Neural cell (in vitro differentiated cells): ENCODE measurements around the gene RAD9B. TPM values are rescaled to one million over a fixed set of nuclear protein-coding genes. Genes with fewer than 3 reads are reported as not detected.

Experiments
- H2AFZ ChIP-seq: fragments of 200-600, 300-800 bp; sonication (generic), shearing (Covaris generic); 2 replicates; pipeline ENCODE4 v1.6.0; 2014; ENCODE audit warnings: low read depth, mild to moderate bottlenecking, antibody characterized with exemption, low read length, moderate library complexity
- H3F3A ChIP-seq: fragments of 200-600 bp; shearing (Covaris generic); 2 replicates; pipeline ENCODE4 v1.6.1; 2016; ENCODE audit warnings: mild to moderate bottlenecking, moderate library complexity, mixed read lengths, antibody characterized with exemption, low read length; ENCODE audit not compliant: insufficient read depth, poor library complexity, severe bottlenecking
- H3K27ac ChIP-seq: fragments of 200-600, 300-800 bp; sonication (generic), shearing (Covaris generic); 2 replicates; pipeline ENCODE4 v1.5.1; 2014; ENCODE audit warnings: mild to moderate bottlenecking, low read length, moderate library complexity
- H3K27me3 ChIP-seq: fragments of 300-800, 200-600 bp; sonication (generic), shearing (Covaris generic); 2 replicates; pipeline ENCODE4 v1.6.0; 2014; ENCODE audit warnings: mild to moderate bottlenecking, low read depth, low read length, moderate library complexity; ENCODE audit not compliant: insufficient read depth
- H3K36me3 ChIP-seq: fragments of 300-800, 200-600 bp; sonication (generic), shearing (Covaris generic); 2 replicates; pipeline ENCODE4 v1.5.1; 2014; ENCODE audit warnings: mild to moderate bottlenecking, antibody characterized with exemption, low read length, moderate library complexity; ENCODE audit not compliant: insufficient read depth
- H3K4me2 ChIP-seq: fragments of 300-800, 200-600 bp; sonication (generic), shearing (Covaris generic); 2 replicates; pipeline ENCODE4 v1.6.0; 2014; ENCODE audit warnings: mild to moderate bottlenecking, low read length
- H3K4me3 ChIP-seq: fragments of 300-800, 200-600 bp; sonication (generic), shearing (Covaris generic); 2 replicates; pipeline ENCODE4 v1.5.1; 2014; ENCODE audit warnings: mild to moderate bottlenecking, low read length, moderate library complexity
- H3K79me2 ChIP-seq: fragments of 200-600 bp; shearing (Covaris generic); replicated peaks from 2 replicates; pipeline ENCODE4 v1.6.0; 2014; ENCODE audit warnings: mild to moderate bottlenecking, low read length, moderate library complexity; ENCODE audit not compliant: insufficient read depth
- H3K9ac ChIP-seq: fragments of 300-800, 200-600 bp; sonication (generic), shearing (Covaris generic); 2 replicates; pipeline ENCODE4 v1.6.1; 2016; ENCODE audit warnings: mild to moderate bottlenecking, low read length, mixed read lengths
- H3K9me2 ChIP-seq: fragments of 200-600 bp; shearing (Covaris generic); 2 replicates; pipeline ENCODE4 v1.6.1; 2016; ENCODE audit warnings: mild to moderate bottlenecking, low read length, mixed read lengths; ENCODE audit not compliant: insufficient read depth
- H3K9me3 ChIP-seq: fragments of 200-600, 300-800 bp; sonication (generic), shearing (Covaris generic); 2 replicates; pipeline ENCODE4 v1.6.1; 2016; ENCODE audit warnings: mild to moderate bottlenecking, mixed run types, low read length, moderate library complexity, mixed read lengths
- H4K20me1 ChIP-seq: fragments of 200-600 bp; shearing (Covaris generic); 2 replicates; pipeline ENCODE4 v1.6.1; 2016; ENCODE audit warnings: mild to moderate bottlenecking, mixed run types; ENCODE audit not compliant: insufficient read depth
- EP300 ChIP-seq: fragments of 450-650 bp; conservative IDR thresholded peaks from 2 replicates; pipeline ENCODE4 v1.6.1; 2014; ENCODE audit warnings: antibody characterized with exemption, mild to moderate bottlenecking, moderate library complexity; ENCODE audit not compliant: poor library complexity, severe bottlenecking
- EZH2 ChIP-seq: fragments of 200-600, 300-800 bp; shearing (Covaris generic), sonication (generic); IDR thresholded peaks from 2 replicates; pipeline ENCODE4 v1.6.1; 2014; ENCODE audit warnings: antibody characterized with exemption, low read length, borderline replicate concordance, mild to moderate bottlenecking; ENCODE audit not compliant: insufficient read depth, poor library complexity, severe bottlenecking
- MXI1 ChIP-seq: fragments of 450-650 bp; conservative IDR thresholded peaks from 2 replicates; pipeline ENCODE4 v1.6.1; 2014; ENCODE audit warnings: antibody characterized with exemption, mild to moderate bottlenecking; ENCODE audit not compliant: poor library complexity, severe bottlenecking
- POLR2AphosphoS5 ChIP-seq: IDR thresholded peaks from 2 replicates; pipeline ENCODE4 v1.6.1; 2012
- RAD21 ChIP-seq: fragments of 450-650 bp; conservative IDR thresholded peaks from 2 replicates; pipeline ENCODE4 v1.6.1; 2014; ENCODE audit warnings: antibody characterized with exemption, mild to moderate bottlenecking, moderate library complexity
- SMC3 ChIP-seq: fragments of 450-650 bp; conservative IDR thresholded peaks from 2 replicates; pipeline ENCODE4 v1.6.1; 2014; ENCODE audit warnings: antibody characterized with exemption, mild to moderate bottlenecking, moderate library complexity; ENCODE audit not compliant: poor library complexity
- TAF1 ChIP-seq: IDR thresholded peaks from 2 replicates; pipeline ENCODE4 v1.6.1; 2012; ENCODE audit warnings: low read depth
- polyA plus RNA-seq: library from polyadenylated mRNA; depleted of rRNA; stranded (reverse); fragments of >200 nt; gene quantifications from 2 replicates; pipeline ENCODE4 v1.2.3, GENCODE V29; 2014
- TF ChIP-seq, protein P1 (sequence below): fragments of 450-650 bp; IDR thresholded peaks from 2 replicates; pipeline ENCODE4 v1.5.1; 2014; ENCODE audit warnings: antibody characterized with exemption, mild to moderate bottlenecking, moderate library complexity; ENCODE audit not compliant: poor library complexity, severe bottlenecking
- TF ChIP-seq, protein P2 (sequence below): IDR thresholded peaks from 2 replicates; pipeline ENCODE4 v1.6.1; 2012; ENCODE audit warnings: borderline replicate concordance

The RAD9B gene
- polyA plus RNA-seq, 1 donor from 2014 or later: 0.90 TPM

DNA sequence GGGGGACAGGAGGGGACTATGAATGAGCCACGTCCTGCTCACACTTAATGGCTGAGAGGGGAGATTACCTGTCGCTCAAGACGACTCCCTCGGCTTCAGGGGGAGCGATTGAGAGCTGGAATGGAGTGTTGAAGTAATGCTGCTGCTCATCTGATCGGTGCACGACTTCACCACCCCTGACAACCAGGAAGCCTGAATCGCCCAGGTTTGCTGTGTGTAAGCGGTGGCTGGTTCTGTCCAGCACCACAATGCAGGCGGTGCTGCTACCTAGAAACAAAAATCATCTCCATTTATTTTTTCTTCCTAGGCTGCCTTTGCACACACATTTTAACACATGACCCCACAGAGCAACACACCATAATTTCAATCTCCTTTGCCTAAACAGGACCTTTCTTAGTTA lies 43.7 kb downstream of the RAD9B start:
- TF ChIP-seq, protein P1, sequence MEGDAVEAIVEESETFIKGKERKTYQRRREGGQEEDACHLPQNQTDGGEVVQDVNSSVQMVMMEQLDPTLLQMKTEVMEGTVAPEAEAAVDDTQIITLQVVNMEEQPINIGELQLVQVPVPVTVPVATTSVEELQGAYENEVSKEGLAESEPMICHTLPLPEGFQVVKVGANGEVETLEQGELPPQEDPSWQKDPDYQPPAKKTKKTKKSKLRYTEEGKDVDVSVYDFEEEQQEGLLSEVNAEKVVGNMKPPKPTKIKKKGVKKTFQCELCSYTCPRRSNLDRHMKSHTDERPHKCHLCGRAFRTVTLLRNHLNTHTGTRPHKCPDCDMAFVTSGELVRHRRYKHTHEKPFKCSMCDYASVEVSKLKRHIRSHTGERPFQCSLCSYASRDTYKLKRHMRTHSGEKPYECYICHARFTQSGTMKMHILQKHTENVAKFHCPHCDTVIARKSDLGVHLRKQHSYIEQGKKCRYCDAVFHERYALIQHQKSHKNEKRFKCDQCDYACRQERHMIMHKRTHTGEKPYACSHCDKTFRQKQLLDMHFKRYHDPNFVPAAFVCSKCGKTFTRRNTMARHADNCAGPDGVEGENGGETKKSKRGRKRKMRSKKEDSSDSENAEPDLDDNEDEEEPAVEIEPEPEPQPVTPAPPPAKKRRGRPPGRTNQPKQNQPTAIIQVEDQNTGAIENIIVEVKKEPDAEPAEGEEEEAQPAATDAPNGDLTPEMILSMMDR: no peak
- TF ChIP-seq SMC3 (no peak), MXI1 (no peak), RAD21 (no peak), EP300 (no peak), TAF1 (no peak), POLR2AphosphoS5 (no peak), EZH2 (no peak)
- TF ChIP-seq, protein P2, sequence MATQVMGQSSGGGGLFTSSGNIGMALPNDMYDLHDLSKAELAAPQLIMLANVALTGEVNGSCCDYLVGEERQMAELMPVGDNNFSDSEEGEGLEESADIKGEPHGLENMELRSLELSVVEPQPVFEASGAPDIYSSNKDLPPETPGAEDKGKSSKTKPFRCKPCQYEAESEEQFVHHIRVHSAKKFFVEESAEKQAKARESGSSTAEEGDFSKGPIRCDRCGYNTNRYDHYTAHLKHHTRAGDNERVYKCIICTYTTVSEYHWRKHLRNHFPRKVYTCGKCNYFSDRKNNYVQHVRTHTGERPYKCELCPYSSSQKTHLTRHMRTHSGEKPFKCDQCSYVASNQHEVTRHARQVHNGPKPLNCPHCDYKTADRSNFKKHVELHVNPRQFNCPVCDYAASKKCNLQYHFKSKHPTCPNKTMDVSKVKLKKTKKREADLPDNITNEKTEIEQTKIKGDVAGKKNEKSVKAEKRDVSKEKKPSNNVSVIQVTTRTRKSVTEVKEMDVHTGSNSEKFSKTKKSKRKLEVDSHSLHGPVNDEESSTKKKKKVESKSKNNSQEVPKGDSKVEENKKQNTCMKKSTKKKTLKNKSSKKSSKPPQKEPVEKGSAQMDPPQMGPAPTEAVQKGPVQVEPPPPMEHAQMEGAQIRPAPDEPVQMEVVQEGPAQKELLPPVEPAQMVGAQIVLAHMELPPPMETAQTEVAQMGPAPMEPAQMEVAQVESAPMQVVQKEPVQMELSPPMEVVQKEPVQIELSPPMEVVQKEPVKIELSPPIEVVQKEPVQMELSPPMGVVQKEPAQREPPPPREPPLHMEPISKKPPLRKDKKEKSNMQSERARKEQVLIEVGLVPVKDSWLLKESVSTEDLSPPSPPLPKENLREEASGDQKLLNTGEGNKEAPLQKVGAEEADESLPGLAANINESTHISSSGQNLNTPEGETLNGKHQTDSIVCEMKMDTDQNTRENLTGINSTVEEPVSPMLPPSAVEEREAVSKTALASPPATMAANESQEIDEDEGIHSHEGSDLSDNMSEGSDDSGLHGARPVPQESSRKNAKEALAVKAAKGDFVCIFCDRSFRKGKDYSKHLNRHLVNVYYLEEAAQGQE: no peak
- Histone ChIP-seq H3F3A (no peaks in the 10 kb centered on the region), H3K4me3 (no peak overlapping the region), H3K27me3 (no peaks in the 10 kb centered on the region), H3K9ac (no peak overlapping the region), H2AFZ (no peak overlapping the region), H3K9me3 (no peaks in the 10 kb centered on the region), H4K20me1 (no peaks in the 10 kb centered on the region), H3K27ac (no peak overlapping the region), H3K79me2 (no peaks in the 10 kb centered on the region), H3K9me2 (no peaks in the 10 kb centered on the region), H3K36me3 (peaks cover 4% of the 10 kb centered on the region), H3K4me2 (no peak overlapping the region)

DNA sequence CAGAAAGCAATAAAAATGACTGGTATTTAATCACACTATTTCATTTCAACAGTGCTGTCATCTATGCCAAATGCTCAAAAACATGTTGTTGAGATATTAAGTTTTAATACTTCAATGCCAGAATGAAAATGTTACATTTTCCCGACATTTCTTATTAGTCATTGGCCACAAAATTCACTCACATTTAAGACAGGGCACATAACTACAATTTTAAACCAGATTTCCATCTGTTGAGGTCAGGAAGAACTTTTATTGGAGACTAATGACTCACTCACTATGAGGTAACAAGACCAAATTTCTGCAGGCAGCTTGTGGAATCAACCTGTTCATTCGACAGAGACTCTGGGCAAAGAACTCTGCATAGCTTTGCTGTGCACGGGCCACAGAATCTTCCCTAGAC lies 44.2 kb downstream of the RAD9B start:
- Histone ChIP-seq H3K36me3 (peaks cover 4% of the 10 kb centered on the region), H2AFZ (no peak overlapping the region), H3K4me3 (no peak overlapping the region), H3K27ac (no peak overlapping the region), H3K9ac (no peak overlapping the region), H3K9me2 (no peaks in the 10 kb centered on the region), H3K9me3 (no peaks in the 10 kb centered on the region), H3F3A (no peaks in the 10 kb centered on the region), H3K4me2 (no peak overlapping the region), H3K27me3 (no peaks in the 10 kb centered on the region), H3K79me2 (no peaks in the 10 kb centered on the region), H4K20me1 (no peaks in the 10 kb centered on the region)
- TF ChIP-seq, protein P2: no peak
- TF ChIP-seq TAF1 (no peak), MXI1 (no peak), SMC3 (no peak), EZH2 (no peak), POLR2AphosphoS5 (no peak)
